D721Med (cell line): Measurements from ENCODE around the gene COA1.

Source experiments
- DNase-seq: peaks from one replicate; pipeline ENCODE4 v3.0.0; 2011; ENCODE audit warnings: low spot score; ENCODE audit not compliant: insufficient read length
- FAIRE-seq: peaks from 2 replicates; lab custom pipeline; 2011; peaks lifted over from hg19 to GRCh38; lab: Jason Lieb, UNC
- TF ChIP-seq, protein P1 (sequence below): IDR thresholded peaks from 2 replicates; pipeline ENCODE4 v1.5.1; 2012; ENCODE audit warnings: mild to moderate bottlenecking, control low read depth; ENCODE audit not compliant: insufficient read depth; ENCODE audit errors: missing control alignments

COA1 gene

DNA sequence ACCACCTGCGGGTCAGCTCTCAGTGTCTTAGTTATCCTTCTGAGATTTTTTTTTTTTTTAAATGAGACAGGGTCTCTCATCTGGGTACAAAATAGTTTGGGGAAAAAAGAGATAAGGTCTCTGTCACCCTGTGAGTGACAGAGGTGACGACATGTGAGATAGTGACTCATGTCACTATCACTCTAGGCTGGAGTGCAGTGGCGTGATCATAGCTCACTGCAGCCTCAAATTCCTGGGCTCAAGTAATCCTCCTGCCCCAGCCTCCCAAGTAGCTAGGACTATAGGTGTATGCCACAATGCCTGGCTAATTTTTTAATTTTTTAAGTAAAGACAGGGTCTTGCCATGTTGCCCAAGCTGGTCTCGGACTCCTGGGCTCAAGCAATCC lies 39.6 kb upstream of the COA1 start:
- TF ChIP-seq, protein P1, sequence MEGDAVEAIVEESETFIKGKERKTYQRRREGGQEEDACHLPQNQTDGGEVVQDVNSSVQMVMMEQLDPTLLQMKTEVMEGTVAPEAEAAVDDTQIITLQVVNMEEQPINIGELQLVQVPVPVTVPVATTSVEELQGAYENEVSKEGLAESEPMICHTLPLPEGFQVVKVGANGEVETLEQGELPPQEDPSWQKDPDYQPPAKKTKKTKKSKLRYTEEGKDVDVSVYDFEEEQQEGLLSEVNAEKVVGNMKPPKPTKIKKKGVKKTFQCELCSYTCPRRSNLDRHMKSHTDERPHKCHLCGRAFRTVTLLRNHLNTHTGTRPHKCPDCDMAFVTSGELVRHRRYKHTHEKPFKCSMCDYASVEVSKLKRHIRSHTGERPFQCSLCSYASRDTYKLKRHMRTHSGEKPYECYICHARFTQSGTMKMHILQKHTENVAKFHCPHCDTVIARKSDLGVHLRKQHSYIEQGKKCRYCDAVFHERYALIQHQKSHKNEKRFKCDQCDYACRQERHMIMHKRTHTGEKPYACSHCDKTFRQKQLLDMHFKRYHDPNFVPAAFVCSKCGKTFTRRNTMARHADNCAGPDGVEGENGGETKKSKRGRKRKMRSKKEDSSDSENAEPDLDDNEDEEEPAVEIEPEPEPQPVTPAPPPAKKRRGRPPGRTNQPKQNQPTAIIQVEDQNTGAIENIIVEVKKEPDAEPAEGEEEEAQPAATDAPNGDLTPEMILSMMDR: no peak
- DNase-seq (no peak), FAIRE-seq (no peak)

DNA sequence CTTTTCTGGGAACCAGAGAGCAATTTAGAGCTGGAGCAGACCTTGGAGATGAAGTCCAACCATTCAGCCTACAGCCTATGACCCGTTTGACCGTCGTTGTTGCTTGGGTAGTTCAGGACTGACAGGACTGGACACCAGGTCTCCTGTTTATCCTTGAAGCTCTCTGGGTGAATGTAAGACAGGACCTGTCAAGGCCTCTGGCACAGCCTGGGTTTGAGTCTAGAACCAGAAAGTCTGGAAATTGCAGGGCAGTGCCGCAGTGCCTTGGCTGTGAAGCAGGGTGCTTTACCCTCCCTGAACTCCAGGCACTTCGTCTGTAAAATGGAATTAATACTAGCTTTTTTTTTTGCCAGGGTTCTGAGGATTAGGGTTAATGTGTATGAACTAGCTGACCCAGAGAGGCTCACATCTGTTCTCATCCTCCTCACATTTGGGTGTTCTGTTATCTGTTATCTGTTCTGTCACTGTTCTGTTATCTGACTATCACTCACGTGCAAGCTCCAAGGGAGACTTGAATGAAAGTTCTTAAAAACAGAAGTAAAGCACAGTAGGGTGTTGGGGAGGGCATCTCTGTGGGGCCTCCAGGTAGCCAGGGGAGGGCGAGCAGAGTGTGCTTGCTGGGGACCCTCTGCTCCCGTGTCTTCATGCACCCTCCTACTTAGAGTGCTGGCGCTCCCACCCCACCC lies 39.0 kb upstream of the COA1 start:
- DNase-seq: no peak
- FAIRE-seq: no peak
- TF ChIP-seq, protein P1: no peak

DNA sequence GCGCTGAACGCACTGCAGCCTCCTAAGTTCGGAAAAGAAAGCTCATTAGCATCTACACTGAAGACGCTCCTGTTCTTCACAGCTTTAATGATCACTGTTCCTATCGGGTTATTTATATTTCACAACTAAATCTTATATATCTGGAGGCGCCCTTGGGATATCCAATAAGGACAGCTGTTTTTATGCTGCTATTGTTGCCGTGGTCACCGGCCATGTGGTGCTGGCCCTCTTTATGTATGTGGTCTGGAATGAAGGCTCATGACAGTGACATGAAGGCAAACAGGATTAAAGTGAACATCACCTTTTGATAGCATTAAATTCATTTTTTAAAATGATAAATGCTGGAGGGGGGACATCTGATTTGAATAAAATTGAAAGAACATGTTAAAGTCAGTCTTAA lies 38.0 kb upstream of the COA1 start:
- FAIRE-seq: no peak
- TF ChIP-seq, protein P1: no peak
- DNase-seq: no peak

DNA sequence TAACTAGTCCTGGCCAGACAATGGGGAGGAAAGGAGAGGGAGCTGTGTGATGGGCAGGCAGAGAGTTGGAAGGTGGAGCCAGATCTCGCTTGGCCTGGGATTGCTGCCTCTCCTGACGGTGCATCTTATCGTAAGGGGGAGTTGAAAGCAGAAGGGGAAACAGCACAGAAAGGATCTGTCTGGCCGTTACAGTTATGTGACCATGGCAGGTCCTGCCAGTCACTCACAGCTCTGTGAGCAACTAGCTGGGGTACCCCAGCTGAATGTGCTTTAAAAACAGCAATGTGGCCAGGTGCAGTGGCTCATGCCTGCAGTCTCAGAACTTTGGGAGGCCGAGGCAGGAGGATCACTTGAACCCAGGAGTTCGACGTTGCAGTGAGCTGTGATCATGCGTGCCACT lies 37.2 kb upstream of the COA1 start:
- FAIRE-seq (no peak), DNase-seq (no peak)
- TF ChIP-seq, protein P1: no peak

DNA sequence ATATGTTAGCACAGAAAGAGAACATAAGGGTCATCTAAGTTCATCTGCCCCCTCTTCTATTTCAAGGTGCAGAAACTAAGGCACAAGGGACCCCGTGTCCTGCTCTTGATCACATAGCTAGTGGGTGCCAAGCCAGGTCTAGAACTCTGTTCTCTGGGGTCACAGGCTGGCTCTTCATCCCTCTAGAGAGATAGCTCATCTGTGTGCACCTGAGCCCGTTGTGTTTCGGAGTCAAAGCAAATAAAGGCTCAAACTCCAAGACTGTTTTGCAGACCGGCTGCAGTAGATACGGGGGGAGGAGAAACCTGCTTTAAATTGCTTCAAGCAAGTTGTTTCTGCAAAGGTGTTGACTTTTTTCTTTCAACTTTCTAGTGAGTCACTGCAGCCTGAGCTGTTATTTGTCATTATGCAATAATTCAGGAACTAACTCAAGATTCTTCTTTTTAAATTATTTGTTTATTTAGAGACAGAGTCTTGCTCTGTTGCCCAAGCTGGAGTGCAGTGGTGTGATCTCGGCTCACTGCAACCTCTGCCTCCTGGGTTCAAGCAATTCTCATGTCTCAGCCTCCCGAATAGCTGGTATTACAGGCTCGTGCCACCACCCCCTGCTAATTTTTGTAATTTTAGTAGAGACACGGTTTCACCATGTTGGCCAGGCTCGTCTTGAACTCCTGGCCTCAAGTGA lies 35.6 kb upstream of the COA1 start:
- FAIRE-seq (no peak), DNase-seq (no peak)
- TF ChIP-seq, protein P1: no peak

DNA sequence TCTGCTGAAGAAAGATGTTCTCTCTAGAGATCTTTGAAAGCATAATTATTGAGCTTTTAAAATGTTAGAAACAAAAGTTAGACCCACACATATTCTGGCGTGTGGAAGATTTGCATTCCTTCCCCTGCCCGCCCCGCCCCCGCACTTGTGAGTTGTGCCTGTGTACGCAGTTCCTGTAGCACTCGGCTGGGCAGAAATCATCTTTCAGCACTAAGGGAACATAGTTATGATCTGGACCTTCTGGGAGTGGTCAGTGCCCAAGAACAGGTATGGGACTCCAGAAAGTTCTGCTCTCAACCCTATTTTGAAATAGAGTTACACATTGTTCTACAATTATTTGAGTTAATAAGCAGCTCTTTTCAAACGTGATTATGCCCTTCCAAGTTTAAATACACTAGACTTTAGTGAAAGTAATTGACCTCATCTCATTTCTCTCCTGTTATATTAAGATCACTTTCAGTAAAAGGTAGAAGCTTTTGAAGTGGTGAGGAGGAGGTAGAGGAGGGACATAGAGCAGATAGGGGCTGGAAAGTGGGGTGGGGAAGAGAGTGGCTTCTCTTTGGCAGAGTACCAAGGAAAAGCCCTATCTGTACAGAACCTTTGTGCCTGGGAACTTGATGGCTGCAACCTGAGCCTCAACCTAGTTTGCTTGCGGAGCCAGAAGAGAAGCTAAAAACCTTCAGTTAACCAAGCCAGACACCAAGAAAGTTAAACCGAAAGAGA lies 34.9 kb upstream of the COA1 start:
- DNase-seq: no peak
- no peak for FAIRE-seq
- TF ChIP-seq, protein P1: no peak
